GM13976 (cell line): ENCODE results near the gene REXO4.
"Not testable (repeated sequence)": the region's sequence is repeated elsewhere in the genome, so short reads cannot be mapped to it uniquely, and the experiment has no call there.

Source experiments
- DNase-seq: peaks from one replicate; pipeline ENCODE4 v3.0.0; 2012; ENCODE audit warnings: low spot score
- in situ Hi-C: fragments of 300-500 bp; cut with MboI; formaldehyde crosslinking; loops from one replicate; pipeline ENCODE4 v1.12.0; 2022; ENCODE audit warnings: low sequenced_read_pairs, mixed read lengths, inconsistent platforms; ENCODE audit not compliant: unreplicated experiment
- TF ChIP-seq, protein P1 (sequence below): IDR thresholded peaks from 2 replicates; pipeline ENCODE4 v1.5.1; 2012; ENCODE audit warnings: borderline replicate concordance, mild to moderate bottlenecking; ENCODE audit not compliant: insufficient read depth; ENCODE audit errors: extremely low read depth, missing control alignments, control extremely low read depth

The REXO4 gene

DNA sequence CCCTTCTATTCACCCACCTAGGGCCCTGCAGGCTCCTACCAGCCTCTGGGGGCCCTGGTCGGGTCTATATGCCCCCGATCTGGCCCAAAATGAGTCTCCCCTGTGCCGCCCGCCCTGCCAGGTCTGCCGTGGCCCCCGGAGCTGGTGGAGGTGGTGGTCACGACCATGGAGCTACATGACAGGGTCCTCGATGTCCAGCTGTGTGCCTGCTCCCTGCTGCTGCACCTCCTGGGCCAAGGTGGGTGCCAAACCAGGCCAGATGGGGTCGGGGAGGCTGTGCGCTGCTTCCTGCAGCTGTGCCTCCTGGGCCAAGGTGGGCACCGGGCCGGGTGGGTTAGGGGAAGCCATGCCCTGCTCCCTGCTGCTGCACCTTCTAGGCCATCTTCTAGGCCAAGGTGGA, 17.5 kb downstream of the REXO4 start:
- TF ChIP-seq, protein P1, sequence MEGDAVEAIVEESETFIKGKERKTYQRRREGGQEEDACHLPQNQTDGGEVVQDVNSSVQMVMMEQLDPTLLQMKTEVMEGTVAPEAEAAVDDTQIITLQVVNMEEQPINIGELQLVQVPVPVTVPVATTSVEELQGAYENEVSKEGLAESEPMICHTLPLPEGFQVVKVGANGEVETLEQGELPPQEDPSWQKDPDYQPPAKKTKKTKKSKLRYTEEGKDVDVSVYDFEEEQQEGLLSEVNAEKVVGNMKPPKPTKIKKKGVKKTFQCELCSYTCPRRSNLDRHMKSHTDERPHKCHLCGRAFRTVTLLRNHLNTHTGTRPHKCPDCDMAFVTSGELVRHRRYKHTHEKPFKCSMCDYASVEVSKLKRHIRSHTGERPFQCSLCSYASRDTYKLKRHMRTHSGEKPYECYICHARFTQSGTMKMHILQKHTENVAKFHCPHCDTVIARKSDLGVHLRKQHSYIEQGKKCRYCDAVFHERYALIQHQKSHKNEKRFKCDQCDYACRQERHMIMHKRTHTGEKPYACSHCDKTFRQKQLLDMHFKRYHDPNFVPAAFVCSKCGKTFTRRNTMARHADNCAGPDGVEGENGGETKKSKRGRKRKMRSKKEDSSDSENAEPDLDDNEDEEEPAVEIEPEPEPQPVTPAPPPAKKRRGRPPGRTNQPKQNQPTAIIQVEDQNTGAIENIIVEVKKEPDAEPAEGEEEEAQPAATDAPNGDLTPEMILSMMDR = no peak
- in situ Hi-C loops = no loop called here
- no peak for DNase-seq

GRCh38 chr9:133397895-133398294, 19.9 kb downstream of the REXO4 start:
- in situ Hi-C loops = no loop called here
- TF ChIP-seq, protein P1 = no peak
- DNase-seq = no peak

DNA sequence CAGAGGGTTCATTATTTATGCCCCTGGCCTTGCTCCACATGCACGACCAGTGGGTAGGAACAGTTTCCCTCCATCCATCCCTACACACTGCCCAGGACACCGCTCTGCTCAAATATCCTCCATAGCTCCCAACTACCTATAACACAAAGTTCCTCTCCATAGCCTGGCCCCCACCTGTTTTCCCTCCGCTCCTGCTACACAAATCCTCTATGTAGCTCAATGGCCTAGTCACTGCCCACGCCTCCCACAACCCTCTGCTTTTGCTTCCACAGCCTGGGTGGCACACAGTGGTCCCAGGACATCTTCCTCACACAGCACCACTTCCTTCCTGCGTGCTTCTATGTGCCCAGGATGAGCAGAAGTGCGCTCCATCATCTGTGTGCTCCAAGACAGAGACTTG, 20.4 kb downstream of the REXO4 start:
- TF ChIP-seq, protein P1 = no peak

DNA sequence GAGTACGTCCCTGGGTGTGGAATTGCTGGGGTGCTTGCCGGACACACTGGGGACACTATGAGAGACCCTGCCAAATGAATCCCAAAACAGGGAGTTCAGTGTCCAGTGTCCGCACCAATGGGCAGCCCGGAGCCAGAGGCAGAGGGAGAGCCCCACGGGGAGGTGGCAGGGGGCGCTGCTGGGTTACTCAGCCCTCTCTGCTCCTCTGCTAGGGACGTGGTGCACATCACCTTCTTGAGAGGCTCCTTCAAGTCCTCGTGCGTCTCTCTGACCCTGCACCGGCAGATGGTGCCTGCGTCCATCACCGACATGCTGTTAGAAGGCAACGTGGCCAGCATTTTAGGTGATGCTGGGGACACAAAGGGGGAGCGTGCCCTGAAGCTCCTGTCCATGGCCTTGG, 20.9 kb downstream of the REXO4 start:
- DNase-seq = no peak
- in situ Hi-C loops = no loop called here
- TF ChIP-seq, protein P1 = peak; percentile 6

More for the DNA sequence above, 20.4 kb downstream of the REXO4 start:
- in situ Hi-C loops = no loop called here
- DNase-seq = no peak

- in situ Hi-C loops = no loop called here
- no peak for DNase-seq
- TF ChIP-seq, protein P1 = no peak
These were observed 23.0 kb downstream of the REXO4 start for GRCh38 chr9:133394687-133395271.

DNA sequence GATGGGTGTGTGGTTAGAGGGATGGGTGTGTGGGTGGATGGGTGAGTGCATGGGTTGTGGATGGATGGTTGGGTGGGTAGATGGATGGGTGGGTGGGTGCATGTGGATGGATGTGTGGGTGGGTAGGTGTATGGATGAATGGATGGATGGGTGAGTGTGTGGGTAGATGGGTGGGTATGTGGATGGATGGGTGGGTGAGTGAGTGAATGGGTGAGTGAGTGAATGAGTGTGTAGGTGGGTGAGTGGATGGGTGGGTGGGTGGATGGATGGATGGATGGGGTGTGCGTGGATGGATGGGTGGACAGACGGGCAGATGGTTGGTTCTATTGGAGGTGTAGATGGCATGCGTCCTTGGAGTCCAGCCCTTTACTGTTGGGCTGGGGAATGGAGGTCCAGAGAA, 24.4 kb downstream of the REXO4 start:
- in situ Hi-C loops = no loop called here
- TF ChIP-seq, protein P1 = no peak
- no peak for DNase-seq

DNA sequence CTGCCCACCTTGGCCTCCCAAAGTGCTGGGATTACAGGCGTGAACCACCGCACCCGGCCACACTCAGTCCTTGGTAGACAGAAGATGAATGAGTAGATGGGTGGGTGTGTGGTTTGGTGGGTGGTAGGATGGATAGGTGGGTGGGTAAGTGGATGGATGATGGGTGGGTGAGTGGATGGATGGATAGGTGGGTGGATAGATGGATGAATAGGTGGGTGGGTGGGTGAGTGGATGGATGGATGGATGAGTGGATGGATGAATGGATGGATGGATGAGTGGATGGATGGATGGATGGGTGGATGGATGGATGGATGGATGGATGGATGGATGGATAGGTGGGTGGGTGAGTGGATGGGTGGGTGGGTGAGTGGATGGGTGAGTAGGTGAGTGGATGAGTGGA, 25.5 kb downstream of the REXO4 start:
- in situ Hi-C loops, DNase-seq: not testable (repeated sequence)

- in situ Hi-C loops, DNase-seq: not testable (repeated sequence)
These were observed 26.4 kb downstream of the REXO4 start for GRCh38 chr9:133391449-133391848.
